ENCODE data around the gene NIPAL1.
A peak's percentile ranks its signal among the peaks of the same experiment; 100 is the strongest.
"Not testable (repeated sequence)": the region's sequence is repeated elsewhere in the genome, so short reads cannot be mapped to it uniquely, and the experiment has no call there.

Gene NIPAL1

DNA sequence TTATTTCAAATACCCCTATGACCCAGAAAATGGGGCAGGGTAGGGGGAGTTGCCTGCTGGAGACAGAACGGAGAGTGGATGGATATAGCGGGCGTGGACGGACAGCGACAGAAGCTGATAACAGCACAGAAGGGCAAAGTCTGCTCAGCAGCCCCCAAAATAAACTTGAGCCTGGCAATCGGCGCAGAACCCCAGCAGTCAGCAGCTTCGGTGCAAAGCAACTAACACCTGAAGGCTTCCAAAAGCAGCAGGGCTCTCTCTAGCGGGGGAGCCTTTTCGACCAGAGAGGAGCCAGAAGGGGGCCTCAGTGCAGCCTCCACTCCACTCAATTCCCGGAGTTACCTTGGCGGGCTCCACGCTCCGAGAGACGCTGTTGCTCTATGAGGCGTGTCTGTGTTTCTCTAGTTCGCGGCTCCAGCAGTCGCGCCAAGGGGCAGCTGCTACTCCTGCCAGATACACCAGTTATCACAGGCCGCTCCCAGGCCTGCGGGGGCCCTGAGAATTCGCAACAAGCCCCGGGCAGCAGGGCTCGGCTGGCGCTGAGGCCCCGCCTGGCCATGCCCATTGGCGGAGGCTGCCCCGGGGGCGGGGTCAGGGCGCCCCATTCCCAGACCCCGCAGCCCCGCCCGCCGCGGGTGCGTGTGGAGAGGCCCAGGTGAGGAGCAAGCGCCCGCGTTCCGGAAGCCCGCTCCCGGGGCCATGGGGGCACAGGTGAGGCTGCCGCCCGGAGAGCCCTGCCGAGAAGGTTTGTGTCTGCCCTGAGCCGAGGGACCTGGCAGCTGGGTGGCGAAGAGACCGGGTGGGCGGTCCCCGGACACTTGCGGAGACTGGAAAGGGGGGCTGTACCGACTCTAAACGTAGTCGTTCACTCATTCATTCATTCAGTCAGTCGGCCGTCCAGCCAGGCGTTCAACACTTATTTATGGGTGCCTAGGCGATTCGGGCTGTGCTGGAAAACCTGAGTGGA lies at the start of gene NIPAL1, which contains the start of gene CNGA1:
TSS of gene NIPAL1 (plus strand) at position 632 of the 967 bp plus-strand sequence. CDS start at position 700, 68 bp downstream.
TSS of gene CNGA1 (minus strand) at position 541 of the 967 bp plus-strand sequence. CDS start 63,992 bp downstream, outside the sequence.
- peak; percentile 36 to 62 for DNase-seq

DNA sequence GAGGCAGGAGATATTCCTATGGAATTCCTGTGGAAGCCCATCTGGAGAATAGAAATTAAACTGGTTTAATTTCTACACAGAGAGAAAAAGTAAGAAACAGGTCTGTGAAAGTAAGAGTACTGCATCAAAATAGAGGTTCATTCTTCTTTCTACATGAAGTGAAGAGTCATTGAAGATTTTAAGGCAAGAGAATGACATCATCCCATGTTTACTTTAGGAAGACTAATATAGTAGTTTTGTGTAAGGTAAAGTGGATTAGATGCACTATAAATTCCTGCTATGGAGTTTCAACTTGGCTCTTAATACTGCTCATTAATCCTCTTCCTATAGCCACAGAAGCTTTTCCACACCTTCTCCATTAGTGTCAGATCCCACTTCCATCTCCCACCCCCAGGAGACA lies 47.7 kb upstream of the NIPAL1 start:
- no peak for DNase-seq

DNA sequence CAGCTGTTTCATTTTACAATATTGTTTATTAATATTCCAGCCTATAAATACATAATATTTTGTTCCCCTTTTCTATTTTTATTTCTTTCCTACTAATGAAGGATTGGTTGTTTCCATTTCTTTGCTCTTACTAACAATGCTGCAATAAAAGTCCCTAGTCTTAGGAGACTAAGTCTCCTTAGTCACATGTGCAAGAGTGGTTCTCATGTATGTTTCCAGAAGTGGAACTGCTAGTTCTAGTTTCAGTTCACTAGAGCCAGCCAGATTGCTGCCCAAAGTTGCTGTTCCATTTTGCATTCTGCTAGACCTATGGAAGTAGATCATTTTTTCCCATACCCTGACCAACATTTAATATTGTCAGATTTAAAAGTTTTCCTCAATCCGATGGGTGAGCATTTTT lies 44.4 kb upstream of the NIPAL1 start:
- no peak for DNase-seq

DNA sequence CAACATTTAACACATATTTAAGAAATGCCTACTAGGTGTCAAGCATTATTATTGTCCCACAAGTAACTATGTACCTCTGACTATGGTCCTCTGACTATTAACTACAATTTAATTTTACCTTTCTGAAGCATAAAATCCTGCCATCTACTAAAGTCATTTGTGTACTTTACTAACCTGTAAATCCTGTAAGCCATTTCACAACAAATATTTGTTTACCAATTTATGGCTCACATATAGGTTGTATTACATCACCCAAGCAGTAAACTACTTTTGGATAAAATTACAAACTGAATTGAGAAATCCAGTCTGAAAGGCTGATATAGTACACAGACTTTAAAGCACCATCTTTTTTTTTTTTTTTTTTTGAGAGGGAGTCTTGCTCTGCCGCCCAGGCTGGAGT lies 43.9 kb upstream of the NIPAL1 start:
- DNase-seq: no peak

DNA sequence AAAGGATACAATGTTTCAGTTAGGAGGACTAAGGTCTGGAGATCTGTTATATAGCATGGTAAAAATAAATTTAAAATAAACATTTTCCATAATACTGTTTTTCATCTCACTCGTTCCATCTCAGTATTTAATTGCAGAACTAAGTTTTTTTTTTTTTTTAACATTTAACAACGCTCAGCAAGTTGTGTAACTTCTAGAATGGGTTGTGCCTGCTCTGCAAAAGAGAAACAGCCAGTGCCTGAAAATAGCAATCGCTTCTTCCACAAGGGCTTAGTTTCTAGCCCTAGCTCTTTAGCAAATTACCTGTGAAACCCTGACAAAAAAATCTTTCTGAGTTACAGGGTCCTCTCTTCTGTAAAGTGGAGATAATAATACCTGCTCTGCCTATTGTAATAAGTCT lies 42.0 kb upstream of the NIPAL1 start:
- DNase-seq: no peak

DNA sequence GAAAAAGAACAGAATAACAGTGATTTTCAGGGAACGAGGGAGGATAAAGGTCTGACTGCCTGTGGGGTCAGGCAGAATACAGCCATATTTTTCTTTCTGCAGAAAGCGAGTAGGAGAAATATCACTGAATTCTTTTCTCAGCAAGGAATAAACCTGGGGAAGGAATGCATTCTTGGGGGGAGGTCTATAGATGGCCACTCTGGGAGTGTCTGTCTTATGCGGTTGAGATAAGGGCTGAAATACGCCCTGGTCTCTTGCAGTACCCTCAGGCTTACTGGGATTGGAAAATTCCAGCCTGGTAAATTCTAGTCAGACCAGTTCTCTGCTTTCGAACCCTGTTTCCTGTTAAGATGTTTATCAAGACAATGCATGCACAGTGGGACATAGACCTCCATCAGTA lies 26.4 kb upstream of the NIPAL1 start:
- DNase-seq: no peak

DNA sequence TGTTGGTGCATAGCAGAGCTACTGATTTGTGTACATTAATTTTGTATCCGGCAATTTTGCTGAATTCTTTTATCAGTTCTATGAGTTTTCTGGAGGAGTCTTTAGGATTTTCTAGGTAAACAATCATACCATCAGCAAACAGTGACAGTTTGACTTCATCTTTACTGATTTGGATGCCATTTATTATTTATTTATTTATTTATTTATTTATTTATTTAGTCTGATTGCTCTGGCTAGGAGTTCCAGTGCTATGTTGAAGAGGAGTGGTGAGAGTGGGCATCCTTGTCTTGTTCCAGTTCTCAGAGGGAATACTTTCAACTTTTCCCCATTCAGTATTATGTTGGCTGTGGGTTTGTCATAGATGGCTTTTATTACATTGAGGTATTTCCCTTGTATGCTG lies 24.1 kb upstream of the NIPAL1 start:
- not testable (repeated sequence) for DNase-seq

DNA sequence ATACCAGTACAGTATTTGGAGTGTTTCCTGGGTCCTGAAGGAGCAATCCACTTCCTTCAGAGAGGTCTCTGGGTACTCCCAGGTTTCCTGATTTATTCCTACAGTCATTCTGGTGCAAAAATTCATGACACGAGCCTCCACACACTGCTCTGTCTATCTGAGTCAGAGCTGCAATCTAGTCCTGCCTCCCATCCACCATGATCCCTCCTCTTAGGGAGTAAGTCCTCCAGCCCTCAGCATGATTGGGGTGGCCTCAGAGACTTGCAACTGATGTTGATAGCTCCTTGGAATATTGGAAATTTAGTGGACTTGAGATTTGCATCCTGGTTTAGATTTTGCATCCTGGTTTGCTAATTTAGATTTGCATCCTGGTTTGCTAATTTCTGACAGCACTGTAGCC lies 20.6 kb upstream of the NIPAL1 start:
- no peak for DNase-seq

DNA sequence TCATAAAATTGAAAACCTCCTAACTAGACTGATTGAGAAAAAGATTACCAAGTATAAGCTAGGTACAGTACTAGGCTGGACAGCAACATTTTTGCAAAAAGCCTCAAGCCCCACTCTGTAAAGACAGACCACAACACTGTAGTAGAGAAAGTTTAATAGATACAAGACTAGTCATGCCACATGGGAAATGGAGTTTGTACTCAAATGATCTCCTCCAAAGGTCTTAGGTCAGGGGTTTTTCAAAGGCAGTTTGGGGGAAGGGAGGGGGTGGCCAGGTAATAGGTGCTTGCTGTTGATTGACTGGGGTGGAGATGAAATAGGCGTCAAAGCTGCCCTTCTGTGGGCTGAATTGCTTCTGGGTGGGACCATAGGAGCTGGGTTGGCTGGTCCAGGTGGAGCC lies 14.3 kb upstream of the NIPAL1 start:
- DNase-seq: no peak

DNA sequence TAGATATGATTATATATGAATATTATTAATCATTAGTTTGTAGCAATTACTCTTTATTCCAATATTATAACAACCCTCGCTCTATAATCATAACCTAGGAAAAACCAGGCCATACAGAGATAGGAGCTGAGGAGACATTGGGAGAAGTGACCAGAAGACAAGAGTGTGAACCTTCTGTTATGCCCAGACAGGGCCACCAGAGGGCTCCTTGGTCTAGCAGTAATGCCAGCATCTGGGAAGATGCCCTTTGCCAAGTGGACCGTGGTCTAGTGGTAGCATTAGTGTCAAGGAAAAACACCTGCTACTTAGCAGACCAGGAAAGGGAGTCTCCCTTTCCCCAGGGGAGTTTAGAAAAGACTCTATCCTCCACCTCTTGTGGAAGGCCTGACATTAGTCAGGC lies 13.0 kb upstream of the NIPAL1 start:
- DNase-seq: not testable (repeated sequence)

DNA sequence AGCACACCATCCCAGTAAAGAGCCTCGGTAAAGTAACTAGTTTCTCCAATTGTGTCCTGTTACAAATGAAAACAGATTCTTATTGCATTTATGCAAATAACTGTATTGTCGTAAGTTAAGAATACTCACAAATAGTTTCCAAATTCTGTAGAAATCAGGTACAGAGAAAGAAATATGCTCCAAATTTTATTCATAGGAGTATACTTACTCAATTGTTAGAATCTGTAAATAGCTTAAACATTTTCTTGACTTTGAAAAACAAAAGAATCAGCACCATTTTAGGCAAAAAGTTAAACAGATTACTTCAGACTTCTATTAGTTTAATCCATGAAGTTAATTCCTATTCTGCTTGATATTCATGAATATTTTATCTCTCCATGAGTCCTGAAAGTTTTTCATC lies 10.8 kb upstream of the NIPAL1 start:
- DNase-seq: no peak

DNA sequence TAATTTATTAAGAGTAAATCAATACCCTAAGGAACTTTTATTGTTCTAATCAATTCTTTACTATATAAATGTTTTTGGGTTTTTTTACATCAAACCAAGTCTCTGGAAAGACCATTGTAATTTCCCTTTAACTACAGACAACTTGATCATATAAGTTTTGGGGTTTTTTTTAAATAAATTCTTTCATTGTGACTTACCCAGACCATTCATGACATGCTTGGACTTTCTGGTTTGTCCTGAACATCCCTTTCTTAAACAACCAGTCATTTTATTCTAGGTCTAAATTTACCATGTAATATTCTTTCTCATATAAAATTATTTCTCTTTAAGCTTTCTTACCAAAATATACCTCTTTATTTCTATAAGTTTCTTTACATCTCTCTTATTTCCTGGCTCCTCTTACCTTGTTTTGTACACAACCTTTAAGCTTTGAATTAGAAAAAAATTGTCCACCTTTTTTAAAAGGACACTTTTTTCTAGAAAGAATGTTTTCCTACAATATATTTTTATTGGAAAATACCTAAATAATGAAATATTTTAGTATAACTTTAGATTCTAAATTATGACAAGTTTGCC lies 8.5 kb upstream of the NIPAL1 start:
- DNase-seq: no peak

DNA sequence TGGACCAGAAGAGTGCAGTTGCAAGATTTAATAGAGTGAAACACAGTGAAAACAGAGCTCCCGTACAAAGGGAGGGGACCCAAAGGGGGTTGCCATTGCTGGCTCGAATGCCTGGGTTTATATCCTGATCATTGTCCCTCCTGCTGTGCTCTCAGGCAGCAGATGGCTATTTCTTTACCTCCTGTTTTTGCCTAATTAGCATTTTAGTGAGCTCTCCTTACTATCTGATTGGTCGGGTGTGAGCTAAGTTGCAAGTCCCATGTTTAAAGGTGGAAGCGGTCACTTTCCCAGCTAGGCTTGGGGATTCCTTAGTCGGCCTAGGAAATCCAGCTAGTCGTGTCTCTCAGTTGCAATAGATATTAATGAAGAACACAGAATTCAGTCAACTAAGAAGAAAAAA lies 5.7 kb upstream of the NIPAL1 start:
- not testable (repeated sequence) for DNase-seq

DNA sequence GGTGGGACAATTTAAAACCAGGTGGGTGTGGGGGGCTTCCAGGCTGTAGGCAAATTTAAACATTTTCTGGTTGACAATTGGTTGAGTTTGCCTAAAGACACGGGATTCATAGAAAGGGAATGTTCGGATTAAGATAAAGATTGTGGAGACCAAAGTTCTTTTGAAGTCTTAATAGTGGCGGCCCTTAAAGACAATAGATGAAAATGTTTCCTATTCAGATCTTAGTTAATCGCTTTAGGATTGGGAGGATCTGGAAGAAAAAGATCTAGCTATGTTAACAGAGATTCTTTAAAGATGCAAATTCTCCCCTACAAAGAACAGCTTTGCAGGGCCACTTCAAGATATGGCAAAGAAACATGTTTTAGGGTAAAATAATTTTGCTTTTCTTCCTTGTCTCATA lies 4.8 kb upstream of the NIPAL1 start:
- no peak for DNase-seq

DNA sequence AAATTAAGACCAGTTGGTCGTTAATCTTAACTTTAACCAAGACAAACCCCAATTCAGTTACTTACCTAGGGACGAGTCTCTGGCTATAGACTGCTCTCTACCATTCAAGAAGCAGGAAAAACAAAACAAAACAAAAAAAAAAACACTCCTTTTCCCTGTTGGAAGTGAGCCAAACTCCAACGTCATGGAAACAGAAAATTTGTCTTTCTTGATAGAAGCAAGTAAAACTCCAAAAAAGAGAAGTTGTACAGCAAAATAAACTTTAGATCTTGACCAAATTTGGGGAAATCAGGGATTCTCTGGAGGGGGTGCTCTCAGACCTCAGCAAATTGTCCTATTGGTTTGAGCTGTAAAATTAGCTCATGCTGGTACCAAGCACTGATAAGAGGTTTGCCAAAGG lies 3.7 kb upstream of the NIPAL1 start:
- DNase-seq: no peak

DNA sequence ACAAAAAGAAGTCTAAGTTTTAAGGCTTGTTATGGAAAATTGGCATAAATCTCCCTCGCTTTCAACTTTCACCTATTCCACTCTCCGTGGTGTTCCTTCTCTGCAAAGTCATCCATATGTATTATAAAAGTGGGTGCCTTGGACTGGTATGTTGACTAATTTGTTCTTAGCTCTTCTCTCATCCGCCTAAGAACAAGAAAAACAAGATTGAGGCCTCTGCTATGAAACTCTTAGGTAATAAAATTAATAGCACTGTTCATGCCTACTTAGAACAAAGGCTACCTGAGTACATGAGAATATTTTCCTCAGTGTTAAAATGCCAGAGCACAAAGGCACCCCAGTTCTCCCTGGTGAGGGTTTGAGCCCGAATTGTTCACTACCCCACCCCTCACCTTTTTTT lies 1.4 kb upstream of the NIPAL1 start:
- no peak for DNase-seq

DNA sequence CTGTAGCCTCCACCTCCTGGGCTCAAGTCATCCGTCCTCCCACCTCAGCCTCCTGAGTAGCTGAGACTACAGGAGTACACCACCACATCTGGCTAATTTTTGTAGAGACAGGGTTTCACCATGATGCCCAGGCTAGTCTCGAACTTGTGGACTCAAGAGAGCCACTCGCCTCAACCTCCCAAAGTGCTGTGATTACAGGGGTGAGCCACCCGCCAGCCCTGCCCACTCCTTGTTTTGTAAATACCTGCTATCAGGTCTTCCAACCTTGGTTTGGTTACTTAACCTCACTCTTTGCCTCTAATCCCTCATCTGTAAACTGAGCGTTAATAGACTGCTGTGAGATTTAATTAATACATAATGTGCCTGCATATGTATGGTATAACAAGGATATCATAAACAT lies 894 bp upstream of the NIPAL1 start:
- DNase-seq: no peak

DNA sequence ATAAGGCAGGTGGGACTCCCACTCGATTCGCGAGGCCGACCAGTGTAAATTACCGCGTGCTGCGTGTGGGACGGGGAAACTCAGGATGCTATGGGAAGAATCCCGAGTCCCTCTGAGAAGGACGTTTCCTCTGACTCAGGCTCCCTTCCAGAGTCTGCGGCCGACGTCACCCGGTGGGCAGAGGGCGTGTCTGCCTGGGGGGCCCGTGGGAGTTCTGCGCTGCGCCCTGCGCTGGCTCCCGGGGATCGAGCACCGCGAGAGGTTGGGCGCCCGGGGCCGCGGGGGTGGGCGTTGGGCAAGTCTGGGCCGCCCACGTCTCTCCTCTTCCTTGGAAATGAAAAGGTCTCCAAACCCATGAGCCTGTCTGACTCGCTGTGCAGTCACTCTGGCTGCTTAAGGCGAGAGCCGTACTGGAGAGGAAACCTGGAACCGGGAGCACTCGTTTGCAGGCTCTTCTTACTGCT lies 568 bp downstream of the NIPAL1 start:
- no peak for DNase-seq

DNA sequence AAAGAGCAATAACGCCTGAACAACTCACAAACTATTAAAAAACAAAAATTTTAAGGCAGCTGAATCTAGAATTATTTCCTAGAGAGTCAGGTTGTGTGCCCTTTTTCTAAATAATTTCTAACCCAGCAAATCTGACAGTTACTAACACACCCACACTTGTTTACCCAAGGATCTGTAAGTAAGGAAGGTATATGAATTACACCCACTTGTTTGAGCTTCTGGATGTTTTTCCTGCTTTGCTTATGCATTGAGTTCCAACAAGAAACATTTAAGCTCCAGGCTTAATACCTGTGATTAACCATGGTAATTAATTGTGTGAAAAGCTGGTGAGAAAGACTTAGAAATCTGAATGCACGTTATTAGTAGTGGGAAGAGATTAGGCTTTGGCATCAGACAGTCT lies 1.5 kb downstream of the NIPAL1 start:
- DNase-seq: no peak

DNA sequence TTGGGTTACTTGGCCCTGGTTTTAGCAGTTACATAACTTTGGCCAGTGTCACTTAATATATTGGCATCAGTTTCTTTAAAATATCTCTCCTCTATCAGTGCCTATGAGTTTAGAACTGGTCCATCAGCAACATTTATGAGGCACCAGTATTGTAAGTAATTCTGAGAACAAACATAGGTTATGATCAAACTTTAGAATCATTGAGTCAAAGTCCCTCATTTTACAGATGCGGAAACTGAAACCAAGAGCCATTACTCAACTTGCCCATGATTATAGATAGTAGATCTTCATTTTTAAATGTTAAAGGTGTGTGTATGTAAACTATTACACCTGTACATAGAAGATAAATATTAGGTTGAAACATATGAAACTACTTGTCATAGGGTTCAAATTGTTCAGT lies 4.5 kb downstream of the NIPAL1 start:
- DNase-seq: no peak

DNA sequence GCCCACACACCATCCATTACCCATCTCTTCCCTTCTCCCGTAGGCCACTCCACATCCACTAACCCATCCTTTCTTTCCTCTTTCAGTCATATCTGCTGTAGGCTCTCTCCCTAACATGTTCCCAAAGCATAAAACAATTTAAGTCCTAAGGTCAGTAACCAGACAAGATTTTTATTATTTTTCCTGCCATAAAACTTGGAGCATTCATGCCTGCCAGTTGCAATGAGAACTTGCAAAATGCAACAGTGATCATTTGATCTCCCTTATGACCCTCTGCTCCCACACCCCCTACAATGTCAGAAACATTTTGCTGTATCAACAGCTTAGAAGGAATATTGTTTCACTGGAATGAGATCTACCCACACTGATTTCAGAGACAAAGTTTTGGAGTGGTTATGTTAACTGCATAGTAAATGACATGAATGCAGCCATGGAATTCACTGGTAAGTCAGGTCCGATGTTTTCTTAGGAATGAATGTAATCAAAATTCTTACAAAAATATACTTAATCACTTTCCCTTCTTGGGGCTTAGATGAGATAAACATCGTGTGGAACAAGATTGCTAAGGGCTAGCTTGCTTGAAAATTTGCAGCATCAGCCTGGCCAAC lies 5.7 kb downstream of the NIPAL1 start:
- DNase-seq: no peak

DNA sequence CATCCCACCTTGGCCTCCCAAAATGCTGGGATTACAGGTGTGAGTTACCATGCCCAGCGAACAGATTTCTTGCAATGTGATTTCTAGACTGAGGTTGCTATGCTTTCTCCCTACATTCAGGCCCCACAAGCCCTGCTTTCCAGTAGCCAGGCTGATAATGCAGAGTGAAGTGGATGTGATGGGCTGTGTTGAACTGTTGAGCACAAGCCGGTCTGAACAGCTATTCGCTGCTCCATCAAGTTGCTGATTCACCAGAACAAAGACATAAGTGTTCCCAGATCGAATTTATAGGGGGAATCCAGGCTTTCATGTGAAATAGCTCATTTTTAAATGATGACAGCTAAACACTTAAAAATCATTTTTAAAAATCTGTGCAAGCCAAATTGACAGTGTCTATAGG lies 8.0 kb downstream of the NIPAL1 start:
- no peak for DNase-seq

DNA sequence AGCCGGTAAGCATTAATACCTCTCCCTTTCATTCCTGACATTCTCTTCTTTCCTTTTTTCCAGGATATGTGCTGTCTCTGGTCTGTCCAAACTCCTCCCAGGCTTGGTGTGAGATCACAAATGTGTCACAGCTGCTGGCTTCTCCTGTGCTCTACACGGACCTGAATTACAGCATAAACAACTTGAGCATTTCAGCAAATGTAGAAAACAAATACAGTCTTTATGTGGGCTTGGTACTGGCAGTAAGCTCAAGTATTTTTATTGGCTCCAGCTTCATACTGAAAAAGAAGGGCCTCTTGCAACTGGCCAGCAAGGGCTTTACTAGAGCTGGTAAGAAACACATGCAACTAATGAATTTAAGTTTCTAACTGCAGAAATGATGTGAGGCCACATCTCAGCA lies 8.4 kb downstream of the NIPAL1 start:
- peak; percentile 58 to 64 for DNase-seq

DNA sequence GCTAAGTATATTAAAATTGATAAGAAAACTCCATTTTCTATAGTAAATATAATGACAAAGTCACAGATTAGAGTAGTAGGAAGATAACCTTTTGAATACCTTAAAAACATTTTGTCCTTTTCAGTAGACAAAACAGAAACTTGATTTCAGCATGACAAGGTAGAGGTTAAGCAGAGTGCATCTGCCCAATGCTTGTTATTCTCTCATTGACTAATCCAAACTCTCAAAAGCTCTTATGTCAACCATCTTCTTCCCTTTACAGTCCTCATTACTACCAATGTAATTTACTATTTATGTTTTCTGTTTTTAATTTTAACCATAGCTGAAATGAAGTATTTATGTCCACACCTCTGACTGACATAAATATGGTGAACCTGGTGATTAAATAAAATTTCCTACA lies 11.1 kb downstream of the NIPAL1 start:
- DNase-seq: no peak
